NCI-H2227 (cell line): ENCODE measurements around the gene SNX10.
A peak's percentile ranks its signal among the peaks of the same experiment; 100 is the strongest.

ENCODE experiments used
- DNase-seq: peaks from one replicate; lab custom pipeline; 2025; ENCODE audit not compliant: unreplicated experiment; lab: John Stamatoyannopoulos, UW

Gene SNX10

GRCh38 chr7:26367219-26367711, 75.6 kb downstream of the SNX10 start:
- DNase-seq: no peak

GRCh38 chr7:26368542-26368941, 76.9 kb downstream of the SNX10 start:
- no peak for DNase-seq

- DNase-seq: peak; percentile 82
Observed at GRCh38 chr7:26369593-26369992, 77.9 kb downstream of the SNX10 start.

- peak; percentile 39 for DNase-seq
Observed at GRCh38 chr7:26370011-26370410, 78.3 kb downstream of the SNX10 start.

- peak; percentile 46 for DNase-seq
Observed at GRCh38 chr7:26372249-26372648, 80.6 kb downstream of the SNX10 start.

- DNase-seq: peak; percentile 25
Observed at GRCh38 chr7:26372704-26373103, 81.0 kb downstream of the SNX10 start.

- DNase-seq: peak; percentile 27
Observed at GRCh38 chr7:26374647-26375373, 83.1 kb downstream of the SNX10 start.

GRCh38 chr7:26375726-26376174, 84.1 kb downstream of the SNX10 start:
- DNase-seq: no peak

- peak; percentile 91 for DNase-seq
Observed at GRCh38 chr7:26376175-26376917, 84.7 kb downstream of the SNX10 start.

- DNase-seq: peak; percentile 39
Observed at GRCh38 chr7:26378016-26378415, 86.4 kb downstream of the SNX10 start.

GRCh38 chr7:26379711-26380110, 88.0 kb downstream of the SNX10 start:
- no peak for DNase-seq

GRCh38 chr7:26381476-26382353, 90.1 kb downstream of the SNX10 start:
- DNase-seq: no peak

- DNase-seq: no peak
Observed at GRCh38 chr7:26385240-26385639, 93.6 kb downstream of the SNX10 start.

GRCh38 chr7:26387731-26388130, 96.1 kb downstream of the SNX10 start:
- DNase-seq: no peak

- DNase-seq: no peak
Observed at GRCh38 chr7:26388256-26388655, 96.6 kb downstream of the SNX10 start.

GRCh38 chr7:26390016-26390415, 98.4 kb downstream of the SNX10 start:
- peak; percentile 43 for DNase-seq

- DNase-seq: no peak
Observed at GRCh38 chr7:26393818-26394217, 102.2 kb downstream of the SNX10 start.

GRCh38 chr7:26397332-26397731, 105.7 kb downstream of the SNX10 start:
- peak; percentile 69 for DNase-seq

GRCh38 chr7:26397796-26398426, 106.2 kb downstream of the SNX10 start:
- DNase-seq: peak; percentile 76

GRCh38 chr7:26398427-26398755, 106.7 kb downstream of the SNX10 start:
- DNase-seq: peak; percentile 89
